HFFc6 (cell line): Measurements from ENCODE around the gene IMMP2L. TPM values are rescaled to one million over a fixed set of nuclear protein-coding genes. Genes with fewer than 3 reads are reported as not detected.
"Not testable (repeated sequence)": the region's sequence is repeated elsewhere in the genome, so short reads cannot be mapped to it uniquely, and the experiment has no call there.

ENCODE experiments used
- DNase-seq: peaks from one replicate; pipeline ENCODE4 v3.0.0-alpha.2; 2018
- H3K27ac Mint-ChIP-seq: 2 replicates; pipeline ENCODE4 v1.8.0; 2020; ENCODE audit warnings: mild to moderate bottlenecking, mixed read lengths
- H3K27me3 Mint-ChIP-seq: 2 replicates; pipeline ENCODE4 v1.8.0; 2021; ENCODE audit warnings: mild to moderate bottlenecking, moderate library complexity, mixed read lengths; ENCODE audit not compliant: insufficient read depth
- H3K36me3 Mint-ChIP-seq: 2 replicates; pipeline ENCODE4 v1.8.0; 2021; ENCODE audit warnings: low read depth, mixed read lengths
- H3K4me1 Mint-ChIP-seq: 2 replicates; pipeline ENCODE4 v1.8.0; 2020; ENCODE audit warnings: low read depth, mixed read lengths
- H3K4me3 Mint-ChIP-seq: 2 replicates; pipeline ENCODE4 v1.8.0; 2020; ENCODE audit warnings: mild to moderate bottlenecking, moderate library complexity, mixed read lengths
- H3K9me3 Mint-ChIP-seq: 2 replicates; pipeline ENCODE4 v1.8.0; 2020; ENCODE audit warnings: mild to moderate bottlenecking, mixed read lengths
- CTCF ChIP-seq: fragments of 200-600 bp; sonication (generic); IDR thresholded peaks from 2 replicates; pipeline ENCODE4 v1.5.0; 2021; ENCODE audit warnings: antibody characterized with exemption, mild to moderate bottlenecking
- total RNA-seq, 6 experiments: library from RNA; stranded (reverse); fragmentation: NEBNext Ultra II Directional; extraction: Animal tissue kit (Norgen Biotek cat#: 25700); gene quantifications; 2 replicates in 1 of 6; 3 replicates in 5 of 6; pipeline ENCODE4 v1.2.3, GENCODE V29; 2021

IMMP2L gene
- total RNA-seq, 6 experiments from 2014 or later = 7.2 to 13.6 (median 10.1) TPM

- Mint-ChIP-seq H3K36me3 (peaks cover 22% of the 10 kb centered on the region), H3K27ac (no peak overlapping the region), H3K4me1 (peaks cover 33% of the 10 kb centered on the region), H3K27me3 (peaks cover 2% of the 10 kb centered on the region), H3K4me3 (no peak overlapping the region), H3K9me3 (peaks cover 31% of the 10 kb centered on the region)
- DNase-seq = no peak
- no peak for TF ChIP-seq CTCF
These were observed 889.1 kb downstream of the IMMP2L start for GRCh38 chr7:110673148-110673547.

- Mint-ChIP-seq H3K27ac (no peak overlapping the region; the same call in 1 of the 2 replicates), H3K4me3 (no peak overlapping the region)
- TF ChIP-seq CTCF = no peak
These were observed 892.9 kb downstream of the IMMP2L start for GRCh38 chr7:110669410-110669809.

GRCh38 chr7:110664803-110665202 lies 897.5 kb downstream of the IMMP2L start:
- Mint-ChIP-seq H3K36me3 (peaks cover 6% of the 10 kb centered on the region; the same call in 1 of the 2 replicates), H3K27ac (no peak overlapping the region; the same call in 1 of the 2 replicates), H3K27me3 (peaks cover 2% of the 10 kb centered on the region; the same call in 1 of the 2 replicates), H3K9me3 (peaks cover 6% of the 10 kb centered on the region), H3K4me3 (no peak overlapping the region), H3K4me1 (peaks cover 26% of the 10 kb centered on the region)
- TF ChIP-seq CTCF = no peak
- no peak for DNase-seq

More at GRCh38 chr7:110669410-110669809, 892.9 kb downstream of the IMMP2L start:
- peaks cover 22% of the 10 kb centered on the region for H3K36me3 Mint-ChIP-seq
- DNase-seq = no peak
- H3K27me3 Mint-ChIP-seq = no peaks in the 10 kb centered on the region
- peaks cover 27% of the 10 kb centered on the region for H3K9me3 Mint-ChIP-seq
- H3K4me1 Mint-ChIP-seq = peaks cover 29% of the 10 kb centered on the region

GRCh38 chr7:110660637-110661036 lies 901.7 kb downstream of the IMMP2L start:
- H3K4me3 Mint-ChIP-seq, H3K27me3 Mint-ChIP-seq, H3K4me1 Mint-ChIP-seq, H3K27ac Mint-ChIP-seq, DNase-seq: not testable (repeated sequence)
- H3K36me3 Mint-ChIP-seq = peaks cover 26% of the 10 kb centered on the region
- H3K9me3 Mint-ChIP-seq = peaks cover 19% of the 10 kb centered on the region

- H3K4me1 Mint-ChIP-seq = no peaks in the 10 kb centered on the region
- DNase-seq = no peak
- no peak overlapping the region for H3K27ac Mint-ChIP-seq
These were observed 912.0 kb downstream of the IMMP2L start for GRCh38 chr7:110650328-110650727.

GRCh38 chr7:110647266-110647665 lies 915.0 kb downstream of the IMMP2L start:
- no peak for DNase-seq
- Mint-ChIP-seq H3K9me3 (no peaks in the 10 kb centered on the region), H3K27me3 (no peaks in the 10 kb centered on the region), H3K27ac (no peak overlapping the region), H3K4me3 (no peak overlapping the region), H3K36me3 (no peaks in the 10 kb centered on the region), H3K4me1 (peaks cover 9% of the 10 kb centered on the region; the same call in 1 of the 2 replicates)
- TF ChIP-seq CTCF = no peak

More at GRCh38 chr7:110650328-110650727, 912.0 kb downstream of the IMMP2L start:
- Mint-ChIP-seq H3K4me3 (no peak overlapping the region; the same call in 1 of the 2 replicates), H3K27me3 (peaks cover 2% of the 10 kb centered on the region; the same call in 1 of the 2 replicates), H3K9me3 (no peaks in the 10 kb centered on the region), H3K36me3 (no peaks in the 10 kb centered on the region)
- no peak for TF ChIP-seq CTCF
